Choroid plexus epithelial cell (primary cell): Measurements from ENCODE around the gene ASB18.

Experiments
- DNase-seq: peaks from one replicate; pipeline ENCODE4 v3.0.0-alpha.2; 2010; ENCODE audit warnings: low read depth
- H3K4me3 ChIP-seq: 2 replicates; pipeline ENCODE4 v1.5.1; 2011; ENCODE audit warnings: low read depth, mild to moderate bottlenecking, control low read depth, low read length, moderate library complexity
- TF ChIP-seq, protein P1 (sequence below): conservative IDR thresholded peaks from 2 replicates; pipeline ENCODE4 v1.5.1; 2011; ENCODE audit warnings: low read depth, mild to moderate bottlenecking, control low read depth, inconsistent platforms, low read length, moderate library complexity

ASB18 gene

DNA sequence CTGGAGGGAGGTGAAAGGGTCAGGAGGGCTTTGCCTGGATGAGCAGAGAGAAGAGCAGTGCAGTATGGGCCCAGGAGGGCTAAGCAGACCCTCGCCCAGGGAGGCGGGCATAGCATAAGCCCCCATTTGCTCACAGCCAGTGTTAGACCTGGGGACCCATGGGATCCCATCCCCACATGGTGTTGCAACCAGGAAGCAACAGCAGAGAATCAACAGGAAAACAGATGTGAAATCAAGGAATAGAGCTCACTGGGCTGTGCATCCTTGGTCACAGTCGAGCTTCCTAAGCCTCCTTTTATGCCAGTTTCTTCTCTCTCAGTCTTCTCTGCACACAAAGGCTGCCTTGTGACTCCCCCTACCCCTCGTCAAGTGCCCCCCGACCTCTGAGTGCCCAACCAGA is 19.9 kb downstream of the ASB18 start:
- H3K4me3 ChIP-seq, result no peak overlapping the region
- TF ChIP-seq, protein P1, sequence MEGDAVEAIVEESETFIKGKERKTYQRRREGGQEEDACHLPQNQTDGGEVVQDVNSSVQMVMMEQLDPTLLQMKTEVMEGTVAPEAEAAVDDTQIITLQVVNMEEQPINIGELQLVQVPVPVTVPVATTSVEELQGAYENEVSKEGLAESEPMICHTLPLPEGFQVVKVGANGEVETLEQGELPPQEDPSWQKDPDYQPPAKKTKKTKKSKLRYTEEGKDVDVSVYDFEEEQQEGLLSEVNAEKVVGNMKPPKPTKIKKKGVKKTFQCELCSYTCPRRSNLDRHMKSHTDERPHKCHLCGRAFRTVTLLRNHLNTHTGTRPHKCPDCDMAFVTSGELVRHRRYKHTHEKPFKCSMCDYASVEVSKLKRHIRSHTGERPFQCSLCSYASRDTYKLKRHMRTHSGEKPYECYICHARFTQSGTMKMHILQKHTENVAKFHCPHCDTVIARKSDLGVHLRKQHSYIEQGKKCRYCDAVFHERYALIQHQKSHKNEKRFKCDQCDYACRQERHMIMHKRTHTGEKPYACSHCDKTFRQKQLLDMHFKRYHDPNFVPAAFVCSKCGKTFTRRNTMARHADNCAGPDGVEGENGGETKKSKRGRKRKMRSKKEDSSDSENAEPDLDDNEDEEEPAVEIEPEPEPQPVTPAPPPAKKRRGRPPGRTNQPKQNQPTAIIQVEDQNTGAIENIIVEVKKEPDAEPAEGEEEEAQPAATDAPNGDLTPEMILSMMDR, result no peak
- DNase-seq, result no peak

DNA sequence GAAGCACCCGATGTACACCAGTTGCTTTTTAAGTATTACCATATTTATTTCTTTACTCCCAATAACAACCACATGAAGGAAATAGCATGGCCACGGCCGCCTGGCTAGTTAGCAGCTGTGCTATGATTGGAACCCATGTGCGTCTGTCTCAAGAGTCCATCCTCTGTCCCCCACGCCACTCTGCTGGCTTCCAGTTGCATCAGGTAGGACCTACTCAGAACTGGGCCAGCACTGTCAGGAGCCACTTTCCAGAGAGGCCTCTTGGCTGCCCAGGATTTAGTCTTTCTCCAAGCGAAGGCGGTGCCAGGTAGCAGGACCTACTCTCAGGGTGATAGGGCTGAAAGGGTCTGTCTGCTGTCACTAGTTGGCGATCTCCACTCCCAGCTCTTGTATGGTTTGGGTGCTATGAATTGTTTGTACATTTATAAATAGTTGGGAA is 22.1 kb downstream of the ASB18 start:
- H3K4me3 ChIP-seq, result no peak overlapping the region
- DNase-seq, result no peak
- TF ChIP-seq, protein P1, result no peak

DNA sequence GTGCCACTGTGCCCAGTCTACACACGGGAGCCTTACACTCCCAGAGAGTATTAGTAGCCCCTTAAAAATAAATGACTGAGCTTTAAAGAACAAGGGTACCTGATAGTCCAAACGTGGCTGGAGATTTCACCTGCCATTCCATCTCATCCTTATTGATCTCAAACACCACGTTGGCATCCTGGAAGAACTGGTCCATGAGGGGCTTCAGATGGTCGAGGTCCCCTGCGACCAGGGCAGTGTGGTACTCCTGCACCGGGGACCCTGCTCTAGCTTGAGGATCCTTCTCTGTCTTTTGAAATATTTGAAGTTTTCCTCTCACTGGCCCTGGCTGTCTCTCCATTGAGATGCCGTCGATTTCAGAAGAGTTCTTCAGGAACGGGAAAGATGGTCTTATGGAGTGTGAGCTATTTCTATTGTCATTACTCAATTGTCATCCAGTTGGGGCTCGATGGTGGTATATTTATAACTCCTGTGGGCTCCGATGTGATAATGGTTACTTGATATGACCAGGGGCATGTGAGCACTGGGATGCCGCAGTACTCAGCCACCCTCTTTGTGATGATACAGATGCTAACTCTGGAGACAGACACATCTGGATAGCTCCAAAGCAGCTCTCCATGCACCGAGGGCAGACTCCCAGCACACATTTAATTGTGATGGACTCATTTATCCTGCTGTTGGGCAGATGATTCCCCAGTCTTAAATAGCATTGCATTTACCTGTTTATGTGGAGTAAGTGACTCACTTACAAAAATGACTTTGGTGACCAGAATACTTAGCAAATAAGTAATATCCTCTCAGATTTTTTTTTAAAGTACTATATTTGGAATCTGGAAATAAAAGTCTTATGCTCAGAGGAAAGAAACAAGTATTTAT is 22.8 kb downstream of the ASB18 start:
- TF ChIP-seq, protein P1, result no peak
- no peak for DNase-seq
- no peak overlapping the region for H3K4me3 ChIP-seq

DNA sequence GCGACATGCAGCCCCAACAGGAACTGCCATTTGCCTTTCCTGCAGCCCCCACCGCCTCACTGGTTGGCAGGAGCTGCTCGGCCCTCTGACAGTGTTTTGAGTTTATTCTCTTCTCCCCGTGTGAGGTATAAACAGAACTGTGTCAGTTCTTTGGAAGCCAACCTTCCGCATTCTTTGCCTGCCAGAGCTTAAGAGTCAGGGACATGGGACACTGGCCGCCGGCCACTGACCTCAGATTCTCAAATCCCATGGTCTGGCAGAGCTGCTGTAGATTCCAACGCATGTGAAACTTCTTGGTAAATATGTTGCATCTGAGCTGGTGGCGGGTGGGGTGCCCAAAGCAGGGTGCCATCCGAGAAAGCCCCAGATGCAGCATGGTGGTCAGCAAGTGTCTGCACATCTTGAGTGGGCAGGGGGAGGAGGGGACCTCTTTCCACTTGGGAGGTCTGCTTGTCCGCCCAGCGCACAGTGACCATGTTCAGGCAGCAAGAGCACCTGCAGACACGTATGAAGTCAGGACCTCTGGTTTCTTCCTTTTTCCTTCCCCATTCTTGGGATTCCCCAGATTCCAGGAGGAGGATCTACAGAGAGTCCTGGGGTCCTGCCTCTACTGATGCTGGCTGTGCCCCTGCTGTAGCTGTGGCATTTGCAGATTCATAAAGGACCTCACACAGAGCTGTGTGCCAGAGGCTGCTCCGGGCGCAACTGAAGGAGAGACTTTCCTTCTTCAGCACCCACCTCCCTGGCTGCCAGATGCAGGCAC is 23.8 kb downstream of the ASB18 start:
- TF ChIP-seq, protein P1, result no peak
- H3K4me3 ChIP-seq, result no peak overlapping the region
- peak; percentile 10 for DNase-seq

DNA sequence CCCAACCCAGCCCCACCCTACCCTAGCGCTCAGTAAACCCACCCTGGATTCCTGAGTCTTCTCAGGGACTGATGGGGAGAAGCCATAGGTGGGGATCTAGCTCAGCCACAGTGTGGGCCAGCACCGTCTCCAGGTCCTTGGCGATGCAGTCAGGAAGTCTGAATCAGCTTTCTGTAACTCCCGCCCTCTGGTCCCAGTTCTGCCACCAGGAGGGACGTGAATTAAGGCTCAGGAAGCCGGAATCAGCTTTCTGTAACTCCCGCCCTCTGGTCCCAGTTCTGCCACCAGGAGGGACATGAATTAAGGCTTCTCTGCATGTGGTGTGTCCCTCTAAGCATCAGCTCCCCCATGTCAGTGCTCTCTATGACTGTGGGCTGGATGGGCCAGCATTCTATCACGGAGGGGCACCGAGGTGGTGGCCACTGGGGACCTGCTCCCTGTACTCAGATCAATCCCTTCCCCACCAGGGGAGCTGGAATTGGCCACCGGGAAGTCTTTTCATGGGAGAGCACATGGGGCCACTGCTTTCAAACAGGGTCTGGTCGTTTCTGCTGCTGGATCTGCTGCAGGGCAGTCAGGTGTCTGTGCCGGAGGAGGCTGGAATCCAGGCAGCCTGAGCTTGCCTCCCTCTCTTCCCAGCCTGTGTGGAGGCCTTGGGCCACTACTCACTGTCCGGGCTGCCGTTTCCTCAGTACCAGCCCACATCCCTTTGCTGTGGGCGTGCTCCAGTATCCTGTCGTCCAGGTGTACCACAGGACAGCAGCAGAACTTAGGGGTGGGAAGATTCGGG is 24.7 kb downstream of the ASB18 start:
- no peak for DNase-seq
- TF ChIP-seq, protein P1, result no peak

DNA sequence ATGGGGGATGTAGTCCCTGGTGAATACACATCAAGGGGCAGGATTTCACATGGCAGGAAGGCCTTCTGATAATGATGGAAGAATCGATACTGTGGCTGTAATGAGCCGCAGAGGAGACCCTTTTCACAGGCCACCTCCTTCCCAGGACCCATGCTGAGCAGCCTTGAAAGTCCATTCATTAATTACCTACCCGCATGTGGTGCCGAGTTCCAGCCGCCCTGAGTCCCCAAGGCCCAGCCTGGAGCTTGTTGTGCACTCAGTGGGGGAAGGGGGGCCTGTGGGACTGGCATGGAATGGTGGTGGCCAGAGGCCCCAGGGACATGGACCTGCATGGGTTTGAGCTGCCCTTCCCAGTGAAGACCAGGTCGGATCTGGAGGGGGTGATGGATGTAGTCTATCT is 25.5 kb downstream of the ASB18 start:
- H3K4me3 ChIP-seq, result no peak overlapping the region
- TF ChIP-seq, protein P1, result no peak
- no peak for DNase-seq

More for the DNA sequence above, 24.7 kb downstream of the ASB18 start:
- H3K4me3 ChIP-seq, result no peak overlapping the region
